Muscle of leg (tissue), 11 donors: ENCODE measurements around the gene HMCN2. TPM values are rescaled to one million over a fixed set of nuclear protein-coding genes. Genes with fewer than 3 reads are reported as not detected.
A peak's percentile ranks its signal among the peaks of the same experiment; 100 is the strongest.

ENCODE experiments used
- DNase-seq: peaks from one replicate; pipeline ENCODE4 v3.0.0; 2013
- H3K27ac ChIP-seq: one replicate; pipeline ENCODE4 v1.5.1; 2013; ENCODE audit warnings: mild to moderate bottlenecking, low read length, control low read depth
- H3K27me3 ChIP-seq: one replicate; pipeline ENCODE4 v1.6.1; 2013; ENCODE audit warnings: low read length; ENCODE audit not compliant: control insufficient read depth, insufficient read depth
- H3K36me3 ChIP-seq: one replicate; pipeline ENCODE4 v1.6.1; 2013; ENCODE audit warnings: low read length; ENCODE audit not compliant: control insufficient read depth, insufficient read depth
- H3K4me1 ChIP-seq: one replicate; pipeline ENCODE4 v1.6.1; 2013; ENCODE audit warnings: low read length; ENCODE audit not compliant: control insufficient read depth, insufficient read depth
- H3K4me3 ChIP-seq: one replicate; pipeline ENCODE4 v1.5.1; 2013; ENCODE audit warnings: low read length, control low read depth
- H3K9me3 ChIP-seq: replicated peaks from 2 replicates; pipeline ENCODE4 v1.6.1; 2013; ENCODE audit warnings: low read depth, low read length; ENCODE audit not compliant: control insufficient read depth
- WGBS: methylation state at CpG from one replicate; pipeline ENCODE4 v1.1.5; 2013; ENCODE audit warnings: missing lambda C conversion rate; ENCODE audit not compliant: insufficient coverage; 5-methylcytosine and 5-hydroxymethylcytosine counted together
- polyA plus RNA-seq, 8 donors: library from polyadenylated mRNA; unstranded; fragments of 120-200 nt; gene quantifications; one replicate each; pipeline versions ENCODE4 v1.2.1 to v1.2.3, GENCODE V29; 2013; ENCODE audit warnings: inconsistent platforms in 1 of 8, low replicate concordance in 1 of 8; ENCODE audit not compliant: insufficient read length in 8 of 8, insufficient read depth in 1 of 8
- total RNA-seq: library from RNA; stranded (reverse); fragments of 120-200 nt; gene quantifications from one replicate; pipeline ENCODE4 v1.2.4, GENCODE V29; 2013

Gene HMCN2
- total and polyA plus RNA-seq, 9 donors: 2.8 to 7.7 (median 4.3) TPM

DNA sequence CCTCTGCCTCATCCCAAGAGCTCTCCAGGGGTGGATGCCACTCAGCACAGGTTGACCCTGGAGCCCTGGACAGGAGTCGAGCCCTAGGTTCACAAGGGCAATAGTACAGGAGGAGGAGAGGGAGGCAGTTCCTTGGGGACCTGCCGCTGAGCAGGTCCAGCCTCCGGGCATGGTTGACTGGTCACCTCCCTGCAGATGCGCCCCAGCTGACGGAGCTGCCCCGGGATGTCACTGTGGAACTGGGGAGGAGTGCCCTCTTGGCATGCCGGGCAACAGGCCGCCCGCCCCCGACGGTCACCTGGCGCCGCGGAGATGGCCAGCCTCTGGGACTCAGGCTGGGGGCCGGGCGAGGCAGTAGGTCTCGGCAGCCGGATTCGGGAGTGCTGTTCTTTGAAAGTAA is 53.7 kb downstream of the HMCN2 start:
- Histone ChIP-seq H3K4me3 (no peak overlapping the region), H3K4me1 (peaks cover 49% of the 10 kb centered on the region), H3K27ac (peak overlapping the region; percentile 89), H3K27me3 (peaks cover 37% of the 10 kb centered on the region), H3K36me3 (no peaks in the 10 kb centered on the region), H3K9me3 (no peaks in the 10 kb centered on the region)
- WGBS: 89% methylated on average over 18 of the region's 19 CpGs
- no peak for DNase-seq

DNA sequence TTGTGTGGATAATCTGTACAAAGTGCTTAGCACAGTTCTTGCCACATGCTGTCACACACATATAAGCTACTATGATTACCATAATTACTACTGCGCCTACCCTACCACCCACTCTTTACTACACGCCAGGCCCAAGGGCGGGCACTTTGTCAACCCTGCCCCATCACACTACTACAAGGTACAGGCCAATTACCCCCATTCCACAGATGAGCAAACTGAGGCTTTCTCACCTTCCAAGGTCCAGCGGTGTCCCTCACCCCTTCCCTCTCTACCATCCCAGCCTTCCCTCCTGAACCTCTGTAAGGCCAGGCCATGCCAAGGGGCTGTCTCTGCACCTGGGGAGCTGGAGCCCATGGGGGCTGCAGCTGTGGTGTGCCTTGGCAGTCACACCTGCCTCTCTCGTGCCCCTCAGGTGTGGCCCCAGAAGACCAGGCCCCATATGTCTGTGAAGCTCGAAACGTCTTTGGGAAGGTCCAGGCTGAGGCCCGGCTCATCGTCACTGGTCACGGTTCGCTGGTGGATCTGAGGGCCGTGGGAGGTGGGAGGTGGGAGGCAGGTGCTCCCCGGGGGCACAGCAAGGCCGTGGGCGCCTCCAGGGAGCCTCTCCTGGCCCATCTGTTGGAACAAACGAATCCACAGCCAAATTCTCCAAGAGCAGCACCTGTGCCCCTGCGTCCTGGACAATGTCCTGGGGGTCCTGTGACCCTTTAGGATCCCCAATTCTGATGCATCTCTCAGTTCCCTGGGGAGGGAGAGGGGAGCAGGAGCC is 54.6 kb downstream of the HMCN2 start:
- Histone ChIP-seq H3K27ac (no peak overlapping the region), H3K36me3 (no peaks in the 10 kb centered on the region), H3K4me3 (no peak overlapping the region), H3K4me1 (peaks cover 45% of the 10 kb centered on the region), H3K27me3 (peaks cover 37% of the 10 kb centered on the region), H3K9me3 (no peaks in the 10 kb centered on the region)
- 81% methylated on average over 13 of the region's 17 CpGs for WGBS
- DNase-seq: no peak

DNA sequence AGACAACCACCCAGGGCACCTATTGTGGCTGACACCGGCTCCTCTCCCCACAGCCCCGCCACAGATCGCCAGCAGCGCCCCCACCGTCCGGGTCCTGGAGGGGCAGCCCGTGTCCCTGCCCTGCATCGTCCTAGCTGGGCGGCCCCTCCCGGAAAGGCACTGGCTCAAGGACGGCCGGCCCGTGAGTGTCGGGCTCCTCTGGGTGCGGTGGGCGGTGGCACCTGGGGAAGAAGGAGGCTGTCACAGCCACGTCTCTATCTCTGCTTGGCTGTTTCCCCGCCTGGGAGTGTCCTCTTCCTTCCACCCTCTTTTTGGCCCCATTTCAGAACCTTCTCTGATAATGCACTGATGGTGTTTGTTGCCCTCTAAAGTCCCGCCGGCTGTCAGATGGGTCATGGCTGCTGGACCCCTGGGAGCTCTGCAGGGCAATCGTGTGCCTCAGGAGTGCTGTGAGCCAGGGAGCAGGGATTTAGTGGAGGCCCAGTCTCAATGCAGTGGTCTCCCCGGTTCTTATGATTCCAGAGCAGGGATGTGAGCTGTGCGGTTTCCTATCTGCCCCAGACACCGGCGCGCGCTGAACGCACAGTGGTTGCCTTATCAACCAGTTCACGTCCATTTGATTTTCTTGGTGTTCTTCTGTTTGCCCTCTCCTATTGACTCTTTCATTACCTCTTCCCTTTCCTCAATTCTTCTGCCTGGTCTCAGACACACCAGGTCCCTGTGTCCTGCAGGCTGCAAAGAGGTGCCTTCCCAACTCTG is 55.3 kb downstream of the HMCN2 start:
- WGBS: 46% methylated on average over 21 of the region's 29 CpGs
- DNase-seq: no peak
- Histone ChIP-seq H3K36me3 (no peaks in the 10 kb centered on the region), H3K27ac (no peak overlapping the region), H3K9me3 (no peaks in the 10 kb centered on the region), H3K4me3 (no peak overlapping the region), H3K27me3 (peaks cover 37% of the 10 kb centered on the region), H3K4me1 (peaks cover 45% of the 10 kb centered on the region)

DNA sequence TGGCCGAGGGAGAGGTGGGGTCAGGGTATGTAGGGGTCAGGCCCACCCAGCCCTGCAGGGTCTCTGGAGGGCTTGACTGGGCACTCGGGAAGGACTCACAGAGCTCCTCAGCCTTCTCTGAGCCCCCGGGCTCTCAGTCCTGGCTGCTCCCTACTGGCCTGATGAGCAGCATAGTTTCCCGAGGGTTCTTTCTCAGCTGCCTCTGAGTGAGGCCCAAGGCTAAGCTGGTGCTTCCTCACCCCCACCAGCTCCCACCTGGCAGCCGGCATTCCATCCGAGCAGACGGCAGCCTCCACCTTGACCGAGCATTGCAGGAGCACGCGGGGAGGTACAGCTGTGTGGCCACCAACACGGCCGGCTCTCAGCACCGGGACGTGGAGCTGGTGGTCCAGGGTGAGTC is 56.0 kb downstream of the HMCN2 start:
- no peak for DNase-seq
- H3K36me3 ChIP-seq: no peaks in the 10 kb centered on the region
- H3K27ac ChIP-seq: no peak overlapping the region
- no peaks in the 10 kb centered on the region for H3K9me3 ChIP-seq
- WGBS: 38% methylated on average over 13 of the region's 14 CpGs
- no peak overlapping the region for H3K4me3 ChIP-seq
- peaks cover 40% of the 10 kb centered on the region for H3K4me1 ChIP-seq
- H3K27me3 ChIP-seq: peaks cover 39% of the 10 kb centered on the region

DNA sequence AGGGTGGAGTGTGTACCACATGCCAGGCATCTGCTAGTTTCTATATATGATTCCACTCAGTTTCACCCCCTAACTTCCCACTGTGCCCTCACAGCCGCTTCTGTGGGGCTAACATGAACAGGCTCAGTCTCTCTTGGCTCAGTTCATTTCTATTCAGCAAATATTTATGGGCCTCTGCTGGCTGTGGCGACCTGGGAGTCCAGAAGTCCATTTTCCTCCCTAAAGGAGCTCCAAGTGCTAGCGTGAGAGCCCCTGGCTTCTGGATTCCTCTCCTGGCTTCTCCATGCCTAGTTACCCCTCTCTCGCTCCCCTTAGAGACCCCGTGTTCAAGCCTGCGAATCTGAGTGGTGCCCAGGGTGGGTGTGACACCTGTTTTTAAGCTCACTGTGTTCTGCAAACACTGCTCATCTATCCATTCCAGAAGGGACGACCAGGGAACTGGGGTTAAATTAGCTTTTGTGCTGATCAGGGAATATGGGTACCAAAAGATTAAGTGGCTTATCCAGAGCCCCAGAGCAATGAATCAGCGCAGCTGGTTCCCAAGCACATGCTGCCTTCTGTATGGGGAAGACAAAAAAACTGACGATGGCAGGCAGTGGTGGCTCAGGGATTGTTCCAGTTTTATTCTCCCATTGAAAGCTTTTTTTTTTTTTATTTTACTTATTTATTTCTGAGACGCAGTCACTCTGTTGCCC is 57.6 kb downstream of the HMCN2 start:
- 56% methylated on average over 6 of the region's 10 CpGs for WGBS
- peaks cover 44% of the 10 kb centered on the region for H3K4me1 ChIP-seq
- peaks cover 51% of the 10 kb centered on the region for H3K27me3 ChIP-seq
- DNase-seq: no peak
- H3K4me3 ChIP-seq: no peak overlapping the region
- H3K27ac ChIP-seq: no peak overlapping the region
- no peaks in the 10 kb centered on the region for H3K9me3 ChIP-seq
- H3K36me3 ChIP-seq: no peaks in the 10 kb centered on the region

DNA sequence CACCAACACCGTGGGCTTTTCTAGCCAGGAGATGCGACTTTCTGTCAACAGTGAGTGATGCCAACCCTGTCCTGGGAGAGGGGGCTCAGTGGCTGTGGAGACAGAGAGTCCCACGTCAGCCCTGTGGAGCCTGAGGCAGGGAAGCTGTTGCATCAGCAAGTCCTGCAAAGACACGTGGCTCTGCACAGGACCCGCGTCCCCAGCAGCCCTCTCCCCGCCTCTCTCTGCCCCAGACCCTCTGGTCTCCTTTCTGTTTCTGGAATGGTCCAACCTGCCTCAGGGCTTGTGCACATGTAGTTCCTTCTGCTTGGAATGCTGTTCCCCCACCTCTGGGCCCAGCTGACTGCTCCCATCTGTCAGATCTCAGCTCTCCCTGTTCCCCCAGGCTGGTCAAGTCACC is 60.4 kb downstream of the HMCN2 start:
- Histone ChIP-seq H3K27me3 (peaks cover 50% of the 10 kb centered on the region), H3K4me1 (peaks cover 50% of the 10 kb centered on the region), H3K9me3 (no peaks in the 10 kb centered on the region), H3K4me3 (no peak overlapping the region), H3K36me3 (no peaks in the 10 kb centered on the region), H3K27ac (no peak overlapping the region)
- WGBS: 93% methylated on average over 7 of the region's 7 CpGs
- no peak for DNase-seq

DNA sequence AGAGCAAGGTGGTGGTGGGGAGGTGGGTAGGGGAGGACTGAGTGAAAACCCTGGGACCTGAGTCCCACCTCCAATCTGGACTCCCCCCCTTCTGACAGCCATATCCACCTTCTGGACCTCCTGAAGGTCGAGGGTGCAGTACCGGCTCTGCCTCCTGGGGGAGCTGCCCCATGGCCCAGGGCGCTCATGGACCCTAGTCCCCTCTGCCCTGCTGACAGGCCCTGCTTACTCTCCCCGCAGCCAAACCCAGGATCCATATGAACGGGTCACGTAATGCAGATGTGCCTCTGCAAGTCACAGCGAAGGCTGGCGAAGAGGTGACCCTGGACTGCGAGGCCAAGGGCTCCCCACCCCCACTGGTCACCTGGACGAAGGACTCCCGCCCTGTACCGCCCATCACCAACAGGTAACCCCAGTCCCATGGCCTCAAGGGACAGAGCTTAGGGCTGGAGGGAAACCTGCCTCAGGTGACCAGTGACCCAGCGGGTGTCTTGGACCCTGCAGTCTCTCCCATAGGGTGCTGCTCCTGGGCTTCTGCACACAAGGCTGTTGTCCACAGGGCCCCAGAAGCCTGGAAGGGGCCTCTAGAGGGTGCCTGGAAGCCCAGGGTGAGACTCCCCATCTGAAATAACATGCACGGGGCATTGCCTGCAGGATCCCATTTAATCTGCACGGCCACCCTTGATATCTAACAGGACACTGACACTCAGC is 61.7 kb downstream of the HMCN2 start:
- H3K36me3 ChIP-seq: no peaks in the 10 kb centered on the region
- no peak for DNase-seq
- 68% methylated on average over 15 of the region's 15 CpGs for WGBS
- H3K4me1 ChIP-seq: peaks cover 59% of the 10 kb centered on the region
- no peak overlapping the region for H3K27ac ChIP-seq
- H3K27me3 ChIP-seq: peaks cover 41% of the 10 kb centered on the region
- no peaks in the 10 kb centered on the region for H3K9me3 ChIP-seq
- no peak overlapping the region for H3K4me3 ChIP-seq

DNA sequence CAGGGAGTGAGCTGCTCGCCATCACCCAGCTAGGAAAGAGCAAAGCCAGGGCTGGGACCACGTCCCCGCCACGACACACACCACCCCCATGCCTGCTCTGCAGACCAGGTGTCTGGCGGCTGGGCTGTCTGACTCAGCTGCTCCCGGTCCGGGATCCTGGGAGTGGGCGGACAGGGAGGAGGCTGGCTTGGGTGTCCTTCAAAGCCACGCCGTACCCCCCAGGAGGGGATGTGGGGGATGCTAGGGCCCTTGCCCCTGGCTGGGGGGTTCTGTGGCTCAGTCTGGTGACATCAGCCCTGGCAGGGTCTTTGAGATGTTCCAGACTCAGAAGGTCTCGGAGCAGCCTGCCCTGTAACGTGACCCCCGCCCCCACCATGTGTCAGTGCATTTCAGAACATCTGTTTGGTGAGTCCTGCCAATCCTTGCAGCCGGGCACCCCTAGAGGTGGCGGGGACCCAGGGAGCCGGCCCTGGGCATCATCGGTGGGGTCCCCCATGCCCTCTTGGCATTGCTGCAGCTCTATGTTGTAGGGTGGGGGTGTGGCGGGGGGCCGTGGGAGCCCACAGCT is 62.3 kb downstream of the HMCN2 start:
- Histone ChIP-seq H3K36me3 (no peaks in the 10 kb centered on the region), H3K27ac (peak overlapping the region; percentile 42), H3K27me3 (peaks cover 37% of the 10 kb centered on the region), H3K4me3 (no peak overlapping the region), H3K4me1 (peaks cover 65% of the 10 kb centered on the region), H3K9me3 (no peaks in the 10 kb centered on the region)
- 8% methylated on average over 6 of the region's 19 CpGs for WGBS
- peak; percentile 70 for DNase-seq

DNA sequence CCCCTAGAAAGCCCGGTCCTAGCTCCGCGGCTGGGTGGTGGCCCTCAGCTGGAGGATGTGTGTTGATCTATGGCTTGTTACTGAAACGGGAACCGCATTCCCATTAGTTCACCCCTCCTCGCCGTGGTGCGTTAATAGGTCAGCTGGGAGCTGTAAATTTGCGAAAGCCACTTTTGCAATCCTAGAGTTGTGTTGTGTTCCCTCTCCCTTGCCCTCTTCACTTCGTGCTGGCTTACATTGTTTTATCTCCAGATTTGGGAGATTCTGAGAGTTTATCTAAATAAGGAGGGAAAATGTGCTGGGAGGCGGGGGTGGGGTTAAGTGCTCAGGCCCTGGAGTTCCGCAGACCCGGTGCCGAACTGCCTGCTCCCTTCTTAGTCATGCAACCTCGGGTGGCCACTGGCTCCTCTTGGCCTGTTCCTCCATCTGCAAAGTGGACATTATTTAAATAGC is 62.8 kb downstream of the HMCN2 start:
- DNase-seq: peak; percentile 72
- no CpG with 5 or more reads among the region's 15 CpGs for WGBS
- Histone ChIP-seq H3K27ac (peak overlapping the region; percentile 42), H3K36me3 (no peaks in the 10 kb centered on the region), H3K9me3 (no peaks in the 10 kb centered on the region), H3K4me3 (no peak overlapping the region), H3K27me3 (peaks cover 32% of the 10 kb centered on the region), H3K4me1 (peaks cover 65% of the 10 kb centered on the region)
